ENCODE data around the gene MAG.

The MAG gene

DNA sequence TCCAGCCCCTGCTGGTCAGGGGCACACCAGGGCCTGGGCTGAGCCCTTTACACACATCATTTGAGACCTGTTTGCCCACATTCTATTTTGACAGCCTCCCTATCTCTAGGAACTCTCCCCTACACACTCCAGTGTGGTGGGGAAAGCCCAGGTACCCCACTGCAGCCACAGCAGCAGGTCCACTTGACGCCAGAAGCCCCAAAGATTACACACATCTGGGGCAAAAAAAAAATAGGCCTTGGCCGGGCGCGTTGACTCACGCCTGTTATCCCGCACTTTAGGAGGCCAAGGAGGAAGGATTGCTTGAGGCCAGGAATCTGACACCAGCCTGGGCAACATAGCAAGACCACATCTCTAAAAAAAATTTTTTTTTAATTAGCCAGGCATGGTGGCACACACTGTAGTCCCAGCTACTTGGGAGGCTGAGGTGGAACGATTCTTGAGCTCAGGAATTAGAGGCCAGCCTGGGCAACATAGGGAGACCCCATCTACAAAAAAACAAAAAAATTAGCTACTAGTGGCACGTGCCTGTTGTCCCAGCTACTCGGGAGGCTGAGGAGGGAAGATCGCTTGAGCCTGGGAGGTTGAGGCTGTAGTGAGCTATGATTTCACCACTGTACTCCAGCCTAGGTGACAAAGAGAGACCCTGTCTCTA lies 19.0 kb downstream of the MAG start:
- Histone ChIP-seq H3K27me3 (ENCODE audit: control insufficient read depth, insufficient read depth, low read length) (no peaks in the 10 kb centered on the region), H3K4me3 (ENCODE audit: low read length) (no peak overlapping the region), H3K9me3 (ENCODE audit: control insufficient read depth, insufficient read depth, low read length) (no peaks in the 10 kb centered on the region), H3K4me1 (ENCODE audit: control insufficient read depth, insufficient read depth, low read length) (no peaks in the 10 kb centered on the region), H3K27ac (ENCODE audit: low read length) (no peak overlapping the region), H3K36me3 (ENCODE audit: control insufficient read depth, insufficient read depth, low read length) (no peaks in the 10 kb centered on the region; the same call in 1 of the 2 replicates)
- DNase-seq (ENCODE audit: low read depth, low spot score): no peak
- WGBS (ENCODE audit: insufficient coverage, insufficient read length): no CpG with 5 or more reads among the region's 10 CpGs

DNA sequence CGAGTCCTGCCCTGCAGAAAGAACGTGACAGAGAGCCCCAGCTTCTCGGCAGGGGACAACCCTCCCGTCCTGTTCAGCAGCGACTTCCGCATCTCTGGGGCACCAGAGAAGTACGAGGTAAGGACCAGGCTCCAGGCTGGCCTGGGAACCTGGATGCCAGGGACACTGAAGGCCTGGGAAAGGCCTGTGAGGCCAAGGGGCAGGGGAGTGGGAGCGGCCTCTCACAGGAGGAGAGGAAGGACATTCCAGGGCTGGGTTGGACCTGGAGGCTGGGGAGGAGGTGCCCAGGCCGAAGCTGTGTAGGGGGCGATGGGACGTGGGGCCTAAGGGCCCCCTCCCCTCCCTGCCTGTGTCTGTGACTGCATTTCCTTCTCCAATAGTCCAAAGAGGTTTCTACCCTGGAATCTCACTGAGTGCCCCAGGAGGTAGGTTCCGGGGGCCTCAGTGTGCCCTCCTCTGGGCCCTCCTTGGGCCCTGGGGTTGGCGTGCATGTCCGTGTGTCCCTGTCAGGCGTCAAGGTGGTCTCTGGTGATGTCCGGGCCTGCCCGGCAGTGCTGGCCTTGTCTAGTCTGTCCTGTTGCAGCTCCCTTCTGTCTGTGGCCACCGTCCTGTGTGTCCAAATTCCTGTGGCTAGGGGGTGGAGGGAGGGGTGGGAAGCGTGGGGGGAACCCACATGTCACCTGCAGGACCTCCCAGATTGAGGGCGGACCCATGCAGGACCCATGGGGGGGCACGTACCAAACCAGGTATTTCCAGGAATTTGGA lies 20.1 kb downstream of the MAG start:
- no peaks in the 10 kb centered on the region for H3K27me3 ChIP-seq (ENCODE audit: control insufficient read depth, insufficient read depth, low read length)
- no peak overlapping the region for H3K27ac ChIP-seq (ENCODE audit: low read length)
- no peak overlapping the region for H3K4me3 ChIP-seq (ENCODE audit: low read length)
- WGBS (ENCODE audit: insufficient coverage, insufficient read length): no CpG with 5 or more reads among the region's 21 CpGs
- H3K36me3 ChIP-seq (ENCODE audit: control insufficient read depth, insufficient read depth, low read length): no peaks in the 10 kb centered on the region; the same call in 1 of the 2 replicates
- DNase-seq (ENCODE audit: low read depth, low spot score): no peak
- no peaks in the 10 kb centered on the region for H3K9me3 ChIP-seq (ENCODE audit: control insufficient read depth, insufficient read depth, low read length)
- no peaks in the 10 kb centered on the region for H3K4me1 ChIP-seq (ENCODE audit: control insufficient read depth, insufficient read depth, low read length)

GRCh38 chr19:35313587-35313986 lies 21.6 kb downstream of the MAG start:
- H3K4me1 ChIP-seq (ENCODE audit: control insufficient read depth, insufficient read depth, low read length): no peaks in the 10 kb centered on the region

GRCh38 chr19:35314031-35314430 lies 22.1 kb downstream of the MAG start:
- DNase-seq (ENCODE audit: low read depth, low spot score): no peak
- WGBS (ENCODE audit: insufficient coverage, insufficient read length): no CpG with 5 or more reads among the region's 8 CpGs
- H3K27ac ChIP-seq (ENCODE audit: low read length): no peak overlapping the region
- no peaks in the 10 kb centered on the region for H3K4me1 ChIP-seq (ENCODE audit: control insufficient read depth, insufficient read depth, low read length)
- H3K27me3 ChIP-seq (ENCODE audit: control insufficient read depth, insufficient read depth, low read length): no peaks in the 10 kb centered on the region
- H3K9me3 ChIP-seq (ENCODE audit: control insufficient read depth, insufficient read depth, low read length): no peaks in the 10 kb centered on the region
- H3K4me3 ChIP-seq (ENCODE audit: low read length): no peak overlapping the region
- H3K36me3 ChIP-seq (ENCODE audit: control insufficient read depth, insufficient read depth, low read length): no peaks in the 10 kb centered on the region; the same call in 1 of the 2 replicates

More at GRCh38 chr19:35313587-35313986, 21.6 kb downstream of the MAG start:
- Histone ChIP-seq H3K4me3 (ENCODE audit: low read length) (no peak overlapping the region), H3K27ac (ENCODE audit: low read length) (no peak overlapping the region), H3K9me3 (ENCODE audit: control insufficient read depth, insufficient read depth, low read length) (no peaks in the 10 kb centered on the region), H3K36me3 (ENCODE audit: control insufficient read depth, insufficient read depth, low read length) (no peaks in the 10 kb centered on the region; the same call in 1 of the 2 replicates), H3K27me3 (ENCODE audit: control insufficient read depth, insufficient read depth, low read length) (no peaks in the 10 kb centered on the region)
- no CpG with 5 or more reads among the region's 7 CpGs for WGBS (ENCODE audit: insufficient coverage, insufficient read length)
- DNase-seq (ENCODE audit: low read depth, low spot score): no peak

GRCh38 chr19:35314858-35315470 lies 23.0 kb downstream of the MAG start:
- Histone ChIP-seq H3K4me3 (ENCODE audit: low read length) (no peak overlapping the region), H3K27ac (ENCODE audit: low read length) (no peak overlapping the region), H3K36me3 (ENCODE audit: control insufficient read depth, insufficient read depth, low read length) (no peaks in the 10 kb centered on the region), H3K27me3 (ENCODE audit: control insufficient read depth, insufficient read depth, low read length) (no peaks in the 10 kb centered on the region), H3K4me1 (ENCODE audit: control insufficient read depth, insufficient read depth, low read length) (no peaks in the 10 kb centered on the region), H3K9me3 (ENCODE audit: control insufficient read depth, insufficient read depth, low read length) (no peaks in the 10 kb centered on the region)
- no peak for DNase-seq (ENCODE audit: low read depth, low spot score)
- no CpG with 5 or more reads among the region's 10 CpGs for WGBS (ENCODE audit: insufficient coverage, insufficient read length)

- DNase-seq (ENCODE audit: low read depth, low spot score): no peak
- H3K36me3 ChIP-seq (ENCODE audit: control insufficient read depth, insufficient read depth, low read length): no peaks in the 10 kb centered on the region
- WGBS (ENCODE audit: insufficient coverage, insufficient read length): no CpG with 5 or more reads among the region's 9 CpGs
- no peaks in the 10 kb centered on the region for H3K9me3 ChIP-seq (ENCODE audit: control insufficient read depth, insufficient read depth, low read length)
- H3K4me1 ChIP-seq (ENCODE audit: control insufficient read depth, insufficient read depth, low read length): no peaks in the 10 kb centered on the region
- no peaks in the 10 kb centered on the region for H3K27me3 ChIP-seq (ENCODE audit: control insufficient read depth, insufficient read depth, low read length)
- H3K4me3 ChIP-seq (ENCODE audit: low read length): no peak overlapping the region
- no peak overlapping the region for H3K27ac ChIP-seq (ENCODE audit: low read length)
Observed at GRCh38 chr19:35315883-35316282, 23.9 kb downstream of the MAG start.

GRCh38 chr19:35316560-35316959 lies 24.6 kb downstream of the MAG start:
- H3K4me1 ChIP-seq (ENCODE audit: control insufficient read depth, insufficient read depth, low read length): no peaks in the 10 kb centered on the region
- H3K4me3 ChIP-seq (ENCODE audit: low read length): no peak overlapping the region
- H3K9me3 ChIP-seq (ENCODE audit: control insufficient read depth, insufficient read depth, low read length): no peaks in the 10 kb centered on the region
- no peaks in the 10 kb centered on the region for H3K36me3 ChIP-seq (ENCODE audit: control insufficient read depth, insufficient read depth, low read length)
- no peak for DNase-seq (ENCODE audit: low read depth, low spot score)
- H3K27me3 ChIP-seq (ENCODE audit: control insufficient read depth, insufficient read depth, low read length): no peaks in the 10 kb centered on the region
- H3K27ac ChIP-seq (ENCODE audit: low read length): no peak overlapping the region
- no CpG with 5 or more reads among the region's 9 CpGs for WGBS (ENCODE audit: insufficient coverage, insufficient read length)

- no peak for DNase-seq (ENCODE audit: low read depth, low spot score)
- no peak overlapping the region for H3K27ac ChIP-seq (ENCODE audit: low read length)
- H3K4me1 ChIP-seq (ENCODE audit: control insufficient read depth, insufficient read depth, low read length): no peaks in the 10 kb centered on the region
- H3K36me3 ChIP-seq (ENCODE audit: control insufficient read depth, insufficient read depth, low read length): no peaks in the 10 kb centered on the region
- no CpG with 5 or more reads among the region's 7 CpGs for WGBS (ENCODE audit: insufficient coverage, insufficient read length)
- H3K27me3 ChIP-seq (ENCODE audit: control insufficient read depth, insufficient read depth, low read length): no peaks in the 10 kb centered on the region
- no peak overlapping the region for H3K4me3 ChIP-seq (ENCODE audit: low read length)
- H3K9me3 ChIP-seq (ENCODE audit: control insufficient read depth, insufficient read depth, low read length): no peaks in the 10 kb centered on the region
Observed at GRCh38 chr19:35317464-35318043, 25.6 kb downstream of the MAG start.

DNA sequence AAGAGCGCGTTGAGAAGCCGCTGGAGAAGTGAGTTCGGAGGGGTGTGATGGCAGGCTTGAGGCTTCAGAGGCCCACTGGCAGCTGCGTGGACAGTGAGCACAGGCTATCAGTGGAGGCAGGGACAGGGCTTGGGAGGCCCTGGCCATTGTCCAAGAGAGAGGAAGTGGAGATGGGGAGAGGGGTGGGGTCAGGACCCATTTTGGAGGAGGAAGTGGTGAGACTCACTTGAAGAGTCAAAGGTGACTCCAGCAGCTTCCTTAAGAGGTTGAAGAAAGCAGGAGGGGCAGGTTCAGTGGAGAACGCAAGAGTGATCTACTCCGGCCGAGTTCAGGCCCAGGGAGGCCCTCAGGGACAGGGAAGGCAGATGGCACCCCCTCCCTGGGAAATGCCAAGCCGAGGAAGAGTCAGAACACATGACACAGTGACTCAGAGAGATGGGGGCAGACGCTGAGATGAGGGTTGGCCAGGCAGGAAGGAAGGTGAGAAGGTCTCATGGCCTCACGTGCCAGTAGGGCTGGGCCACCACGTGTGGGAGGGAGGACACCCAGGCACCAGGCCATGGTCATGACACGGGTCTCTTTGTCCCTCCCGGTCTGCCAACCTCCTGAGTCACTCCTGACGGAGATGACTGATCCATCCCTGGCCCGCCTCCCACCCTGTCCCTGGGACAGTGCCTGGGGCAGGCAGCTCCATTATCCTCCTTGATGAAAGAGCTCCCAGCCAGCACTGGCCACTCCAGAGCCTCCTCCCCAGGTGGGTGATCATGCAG lies 26.9 kb downstream of the MAG start:
- WGBS (ENCODE audit: insufficient coverage, insufficient read length): no CpG with 5 or more reads among the region's 16 CpGs
- H3K27me3 ChIP-seq (ENCODE audit: control insufficient read depth, insufficient read depth, low read length): no peaks in the 10 kb centered on the region
- H3K9me3 ChIP-seq (ENCODE audit: control insufficient read depth, insufficient read depth, low read length): no peaks in the 10 kb centered on the region
- no peak overlapping the region for H3K27ac ChIP-seq (ENCODE audit: low read length)
- no peaks in the 10 kb centered on the region for H3K36me3 ChIP-seq (ENCODE audit: control insufficient read depth, insufficient read depth, low read length)
- H3K4me1 ChIP-seq (ENCODE audit: control insufficient read depth, insufficient read depth, low read length): no peaks in the 10 kb centered on the region
- DNase-seq (ENCODE audit: low read depth, low spot score): no peak
- no peak overlapping the region for H3K4me3 ChIP-seq (ENCODE audit: low read length)
